GM12874 (cell line): Measurements from ENCODE around the gene CDKN2C.

ENCODE experiments used
- TF ChIP-seq, protein P1 (sequence below): IDR thresholded peaks from 2 replicates; pipeline ENCODE4 v1.5.1; 2011; ENCODE audit warnings: low read depth, mild to moderate bottlenecking, control low read depth, low read length, moderate library complexity; ENCODE audit not compliant: insufficient read depth

The CDKN2C gene

DNA sequence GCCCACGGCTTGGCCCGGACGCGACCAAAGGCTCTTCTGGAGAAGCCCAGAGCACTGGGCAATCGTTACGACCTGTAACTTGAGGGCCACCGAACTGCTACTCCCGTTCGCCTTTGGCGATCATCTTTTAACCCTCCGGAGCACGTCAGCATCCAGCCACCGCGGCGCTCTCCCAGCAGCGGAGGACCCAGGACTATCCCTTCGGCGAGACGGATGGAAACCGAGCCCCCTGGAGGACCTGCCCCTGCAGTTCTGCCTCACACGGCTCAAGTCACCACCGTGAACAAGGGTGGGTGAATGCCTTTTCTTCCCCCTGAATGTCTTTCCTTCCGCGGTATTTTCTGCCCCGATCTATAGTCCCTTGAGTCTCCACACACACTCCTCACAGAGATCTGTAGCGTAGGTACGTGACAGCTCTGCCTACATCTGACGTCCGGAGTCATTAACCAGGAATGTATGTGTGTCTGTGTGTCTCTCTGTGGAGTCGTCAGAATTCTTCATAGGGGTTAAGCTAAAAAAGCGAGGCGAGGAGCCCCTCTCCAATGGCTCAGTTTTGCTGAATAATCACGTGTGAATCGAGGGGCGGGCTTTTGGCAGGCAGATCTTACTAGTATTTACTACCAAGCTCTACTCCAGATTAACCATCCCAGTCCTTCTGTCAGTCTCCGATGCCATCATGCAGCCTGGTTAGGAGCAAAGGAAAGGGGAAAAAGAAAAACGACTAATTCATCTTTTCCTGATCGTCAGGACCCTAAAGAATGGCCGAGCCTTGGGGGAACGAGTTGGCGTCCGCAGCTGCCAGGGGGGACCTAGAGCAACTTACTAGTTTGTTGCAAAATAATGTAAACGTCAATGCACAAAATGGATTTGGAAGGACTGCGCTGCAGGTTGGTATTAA, at the start of gene CDKN2C:
TSS of gene CDKN2C (plus strand) at position 635 of the 898 bp plus-strand sequence. CDS start at position 759, 124 bp downstream.
- TF ChIP-seq, protein P1, sequence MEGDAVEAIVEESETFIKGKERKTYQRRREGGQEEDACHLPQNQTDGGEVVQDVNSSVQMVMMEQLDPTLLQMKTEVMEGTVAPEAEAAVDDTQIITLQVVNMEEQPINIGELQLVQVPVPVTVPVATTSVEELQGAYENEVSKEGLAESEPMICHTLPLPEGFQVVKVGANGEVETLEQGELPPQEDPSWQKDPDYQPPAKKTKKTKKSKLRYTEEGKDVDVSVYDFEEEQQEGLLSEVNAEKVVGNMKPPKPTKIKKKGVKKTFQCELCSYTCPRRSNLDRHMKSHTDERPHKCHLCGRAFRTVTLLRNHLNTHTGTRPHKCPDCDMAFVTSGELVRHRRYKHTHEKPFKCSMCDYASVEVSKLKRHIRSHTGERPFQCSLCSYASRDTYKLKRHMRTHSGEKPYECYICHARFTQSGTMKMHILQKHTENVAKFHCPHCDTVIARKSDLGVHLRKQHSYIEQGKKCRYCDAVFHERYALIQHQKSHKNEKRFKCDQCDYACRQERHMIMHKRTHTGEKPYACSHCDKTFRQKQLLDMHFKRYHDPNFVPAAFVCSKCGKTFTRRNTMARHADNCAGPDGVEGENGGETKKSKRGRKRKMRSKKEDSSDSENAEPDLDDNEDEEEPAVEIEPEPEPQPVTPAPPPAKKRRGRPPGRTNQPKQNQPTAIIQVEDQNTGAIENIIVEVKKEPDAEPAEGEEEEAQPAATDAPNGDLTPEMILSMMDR = 0 out of 2 replicates have a peak, but pooled peaks have one; percentile 4

DNA sequence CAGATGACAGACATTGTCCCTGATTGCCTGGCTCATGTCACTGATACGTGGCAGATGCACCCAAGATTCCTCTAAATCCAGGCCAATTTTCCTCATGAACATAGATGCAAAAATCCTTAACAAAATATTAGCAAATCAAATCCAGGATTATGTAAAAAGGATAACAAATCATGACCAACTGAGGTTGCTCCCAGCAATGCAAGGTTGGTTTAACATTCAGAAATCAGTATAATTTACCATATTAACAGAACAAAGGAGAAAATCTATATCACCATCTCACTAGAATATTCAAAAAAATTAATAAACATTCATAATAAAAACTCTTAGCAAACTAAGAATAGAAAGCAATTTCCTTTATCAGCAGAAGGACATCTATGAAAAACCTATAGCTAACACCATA, 49.6 kb upstream of the CDKN2C start:
- TF ChIP-seq, protein P1 = no peak

DNA sequence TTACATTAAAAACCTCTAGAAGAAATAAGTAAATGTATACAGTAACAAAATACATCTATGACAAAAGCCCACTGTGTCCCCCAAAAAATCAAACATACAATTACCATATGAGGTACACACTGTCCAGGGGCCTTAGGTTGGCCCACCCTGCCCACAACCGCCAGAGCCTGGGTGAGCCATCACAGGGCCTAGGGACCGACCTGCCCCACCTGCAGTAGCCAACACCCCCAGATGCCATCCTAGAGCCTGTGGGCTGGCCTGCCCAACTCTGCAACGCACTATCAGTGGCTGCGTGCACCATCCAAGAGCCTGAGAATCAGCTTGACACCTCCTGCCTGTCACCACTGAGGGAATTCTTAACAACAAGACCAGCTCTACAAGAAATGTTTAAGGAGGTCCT, 49.0 kb upstream of the CDKN2C start:
- TF ChIP-seq, protein P1 = no peak

- TF ChIP-seq, protein P1 = no peak
These were observed 46.5 kb upstream of the CDKN2C start for GRCh38 chr1:50923564-50923963.

DNA sequence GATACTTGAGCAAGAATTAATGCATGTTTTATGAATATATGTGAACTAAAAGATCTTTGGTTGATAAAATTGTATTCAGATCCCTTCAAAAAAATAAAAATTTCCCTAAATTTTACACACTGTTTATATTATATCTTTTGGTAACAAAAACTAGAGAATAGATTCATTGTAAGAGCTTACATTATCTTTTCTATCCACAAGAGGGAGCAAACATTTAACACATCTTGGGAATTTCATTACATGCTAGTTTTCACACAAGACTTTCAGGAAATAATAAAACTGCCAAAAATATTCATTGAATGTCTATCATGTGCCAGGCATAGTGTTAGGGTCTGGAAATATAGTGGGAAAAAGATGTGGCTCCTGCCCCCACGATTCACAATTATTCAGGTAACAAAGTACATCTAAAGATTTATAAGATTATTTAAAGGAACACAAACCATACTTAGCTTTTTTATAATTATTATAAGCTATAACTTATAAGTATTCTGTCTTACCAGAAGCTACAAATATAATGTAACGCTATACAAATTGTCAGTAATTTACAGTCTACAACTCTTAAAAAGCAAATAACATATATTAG, 40.6 kb upstream of the CDKN2C start:
- TF ChIP-seq, protein P1 = 0 out of 2 replicates have a peak, but pooled peaks have one; percentile 19

GRCh38 chr1:50930193-50930592, 39.9 kb upstream of the CDKN2C start:
- TF ChIP-seq, protein P1 = no peak

- TF ChIP-seq, protein P1 = no peak
These were observed 38.9 kb upstream of the CDKN2C start for GRCh38 chr1:50930965-50931737.
